Head of caudate nucleus (tissue), 42 donors: ENCODE measurements around the gene DHRS9.

Experiments
- DNase-seq, 42 donors: peaks; one replicate each; pipeline versions ENCODE4 v3.0.0 to v3.0.0-alpha.2; 2020 to 2021; ENCODE audit warnings: mixed read lengths in 7 of 42
- intact Hi-C: fragments of 100-400 bp; cut with DNase I; formaldehyde crosslinking; loops from one replicate; pipeline ENCODE4 v1.15.0; 2022

The DHRS9 gene

GRCh38 chr2:169069341-169069740, at the start of gene DHRS9:
Gene DHRS9, plus strand, starts transcription at chr2:169069563. Its CDS starts 12,019 bp downstream, at chr2:169081582.
- intact Hi-C loops: no loop called here
- peak in 27 of 42 donors; percentile 10 to 77 (median 35) for DNase-seq

GRCh38 chr2:169023161-169023560, 46.2 kb upstream of the DHRS9 start:
- DNase-seq: no peak
- intact Hi-C loops: no loop called here

DNA sequence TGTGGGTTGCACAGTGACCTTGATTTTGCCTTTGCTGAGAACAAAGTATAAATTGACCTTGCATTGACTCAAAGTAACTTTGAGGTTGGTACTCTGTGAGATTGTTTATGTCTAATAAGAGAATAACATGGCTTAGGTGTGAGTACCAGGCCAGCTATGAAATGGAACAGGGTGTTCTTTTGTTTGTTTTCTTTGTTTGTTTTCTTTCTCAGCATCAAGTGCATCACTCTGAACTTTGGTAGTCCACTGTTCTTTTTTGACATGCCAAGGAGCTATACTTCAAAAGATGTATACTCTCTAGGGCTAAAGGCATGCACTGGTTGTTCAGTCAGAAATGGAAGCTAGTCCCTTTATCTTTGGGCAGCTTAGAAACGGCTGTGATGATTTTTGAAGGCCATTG, 43.3 kb upstream of the DHRS9 start:
- intact Hi-C loops: no loop called here
- DNase-seq: no peak

GRCh38 chr2:169027234-169027633, 42.1 kb upstream of the DHRS9 start:
- no peak for DNase-seq
- intact Hi-C loops: no loop called here

DNA sequence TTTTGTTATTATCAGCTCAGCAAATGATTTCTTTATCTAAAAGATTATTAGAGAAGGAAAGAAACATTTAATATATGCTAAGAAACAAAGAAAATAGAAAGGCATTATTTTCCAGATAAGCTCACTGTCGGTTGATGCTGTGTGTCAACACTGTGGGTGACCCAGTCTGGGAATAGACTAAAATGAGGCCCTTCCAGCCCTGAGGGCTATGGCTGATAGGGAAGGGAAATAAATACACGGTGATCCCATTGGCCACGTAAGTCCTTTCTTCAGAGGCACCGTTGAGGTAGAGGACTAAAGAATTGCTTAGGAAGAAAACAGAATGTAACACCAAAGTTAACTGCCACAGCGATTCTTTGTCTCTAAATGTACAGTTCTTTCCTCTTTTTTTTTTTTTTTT, 40.0 kb upstream of the DHRS9 start:
- intact Hi-C loops: no loop called here
- DNase-seq: no peak

DNA sequence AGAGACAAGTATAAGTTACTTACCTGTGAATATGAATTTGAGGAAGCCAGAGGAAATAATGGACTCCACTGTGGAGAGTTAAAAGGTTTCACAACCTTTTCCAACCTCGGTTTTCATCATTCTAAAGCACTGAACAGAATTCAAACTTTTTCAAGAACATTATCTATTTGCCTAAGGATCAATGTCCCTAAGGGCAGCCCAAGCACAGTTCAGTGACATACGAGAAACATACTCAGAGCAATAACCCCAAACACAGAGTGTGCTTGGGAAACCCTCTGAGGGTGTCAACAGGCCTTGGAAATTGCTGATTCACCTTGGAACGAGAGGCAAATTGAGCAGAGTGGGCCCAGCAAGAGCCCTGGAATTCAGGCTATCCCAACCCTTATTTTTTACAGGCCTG, 38.2 kb upstream of the DHRS9 start, which contains the start of gene ABCB11:
TSS of gene ABCB11 (minus strand) at position 123 of the 400 bp plus-strand sequence. CDS start 13,199 bp downstream, outside the sequence.
- intact Hi-C loops: no loop called here

GRCh38 chr2:169034256-169034655, 35.1 kb upstream of the DHRS9 start:
- intact Hi-C loops: no loop called here
- DNase-seq: no peak

More for the DNA sequence above, 38.2 kb upstream of the DHRS9 start, which contains the start of gene ABCB11:
- no peak for DNase-seq

DNA sequence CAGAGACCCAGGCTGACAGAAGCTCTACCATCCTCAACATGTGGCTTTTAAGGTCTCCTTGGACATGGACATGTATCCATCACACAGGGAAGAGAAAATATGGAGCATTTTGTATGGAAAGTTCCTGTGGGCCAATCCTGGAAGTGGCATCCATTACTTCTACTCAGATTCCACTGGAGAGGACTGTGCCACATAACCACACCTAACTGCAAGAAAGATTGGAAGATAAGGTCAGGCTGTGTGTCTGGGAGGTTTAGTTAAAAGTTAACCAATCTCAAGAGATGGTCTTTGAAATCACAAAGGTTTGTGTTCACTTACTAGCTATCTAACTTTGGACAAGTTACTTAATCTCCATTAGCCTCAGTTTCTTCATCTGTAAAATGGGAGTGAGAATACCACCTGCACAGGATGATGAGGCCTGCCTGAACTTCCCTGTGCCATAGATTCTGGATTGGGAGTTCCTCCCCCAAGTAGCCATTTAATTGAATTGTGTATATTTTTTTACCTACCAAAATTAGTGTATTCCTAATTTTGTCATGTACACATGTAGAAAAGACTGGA, 34.3 kb upstream of the DHRS9 start:
- intact Hi-C loops: no loop called here

DNA sequence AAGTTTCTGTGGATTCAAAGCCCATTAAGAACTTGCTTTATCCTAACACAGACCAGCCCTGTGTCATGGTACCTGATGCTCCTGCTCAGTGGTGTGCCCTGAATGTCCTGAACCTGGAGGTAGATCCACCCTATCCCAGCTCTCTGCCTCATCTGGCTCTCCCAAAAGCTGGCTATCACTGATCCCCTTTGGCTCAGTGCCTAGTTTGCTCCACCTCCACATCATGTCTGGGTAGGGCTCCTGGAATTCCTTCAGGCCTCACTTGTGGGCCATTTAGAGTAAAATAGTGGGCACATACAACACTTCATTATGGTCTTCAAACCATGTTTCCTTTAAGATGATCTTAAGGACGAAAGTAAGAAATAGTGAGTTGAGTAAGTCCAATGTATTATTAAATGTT, 33.5 kb upstream of the DHRS9 start:
- no peak for DNase-seq
- intact Hi-C loops: no loop called here

More for the DNA sequence above, 34.3 kb upstream of the DHRS9 start:
- DNase-seq: no peak

GRCh38 chr2:169036736-169037440, 32.5 kb upstream of the DHRS9 start:
- intact Hi-C loops: no loop called here
- DNase-seq: no peak

GRCh38 chr2:169038338-169038757, 31.0 kb upstream of the DHRS9 start:
- intact Hi-C loops: no loop called here
- DNase-seq: no peak

- no peak for DNase-seq
- intact Hi-C loops: no loop called here
Observed at GRCh38 chr2:169039702-169040101, 29.7 kb upstream of the DHRS9 start.

DNA sequence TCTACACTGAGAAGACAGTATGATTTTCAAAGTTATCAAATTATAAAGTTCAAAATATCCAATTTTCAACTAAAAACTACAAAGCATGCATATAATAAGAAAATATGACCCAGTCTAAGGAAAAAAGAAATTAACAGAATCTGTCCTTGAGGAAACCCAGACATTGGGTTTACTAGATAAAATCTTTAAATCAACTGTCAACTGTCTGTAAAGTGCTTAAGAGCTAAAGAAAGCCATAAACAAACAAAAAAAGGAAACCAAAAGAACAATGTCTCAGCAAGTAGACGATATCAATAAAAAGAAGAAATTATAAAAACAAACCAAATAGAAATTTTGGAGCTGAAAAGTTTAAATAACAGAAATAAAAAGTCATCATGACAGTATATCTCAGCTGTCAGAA, 27.8 kb upstream of the DHRS9 start:
- intact Hi-C loops: no loop called here
- no peak for DNase-seq

GRCh38 chr2:169042856-169043255, 26.5 kb upstream of the DHRS9 start:
- DNase-seq: no peak
- intact Hi-C loops: no loop called here

GRCh38 chr2:169046440-169047151, 22.8 kb upstream of the DHRS9 start:
- DNase-seq: no peak
- intact Hi-C loops: no loop called here

DNA sequence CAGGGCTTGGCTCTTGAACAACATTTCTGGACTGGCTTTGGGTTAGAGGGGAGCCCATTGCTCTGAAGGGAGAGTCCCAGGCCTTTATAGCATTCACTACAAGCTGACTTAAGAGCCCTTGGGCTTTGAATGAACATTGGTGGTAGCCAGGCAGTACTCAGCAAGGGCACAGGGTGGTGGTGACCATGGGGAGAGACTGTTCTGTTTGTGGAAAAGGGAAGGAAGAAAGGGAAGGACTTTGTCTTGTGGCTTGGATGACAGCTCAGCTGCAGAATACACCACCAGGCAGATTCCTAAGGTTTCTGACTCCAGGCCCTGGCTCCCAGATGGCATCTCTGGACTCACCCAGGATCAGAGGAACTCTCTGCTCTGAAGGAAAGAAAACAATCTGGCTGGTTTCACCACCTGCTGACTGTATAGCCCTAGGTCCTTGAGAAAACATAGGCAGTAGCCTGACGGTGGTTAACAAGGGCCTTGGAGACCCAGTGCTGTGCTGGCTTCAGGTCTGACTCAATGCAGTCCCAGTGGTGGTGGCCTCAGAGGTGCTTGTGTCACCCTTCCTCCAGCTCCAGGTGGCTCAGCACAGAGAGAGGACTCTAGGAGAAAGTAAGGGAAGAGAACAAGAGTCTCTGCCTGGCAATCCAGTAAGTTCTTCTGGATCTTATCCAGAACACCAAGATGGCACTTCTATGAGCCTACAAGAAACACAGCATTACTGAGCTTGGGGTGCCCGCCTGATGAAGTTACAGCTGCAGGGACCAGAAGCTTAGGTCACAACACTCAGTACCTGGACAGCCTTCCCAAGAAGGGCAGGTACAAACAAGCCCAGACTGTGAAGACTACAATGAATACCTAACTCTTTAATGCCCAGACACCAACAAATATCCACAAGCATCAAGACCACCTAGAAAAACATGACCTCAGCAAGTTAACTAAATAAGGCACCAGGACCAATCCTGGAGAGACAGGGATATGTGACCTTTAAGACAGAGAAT, 21.8 kb upstream of the DHRS9 start:
- intact Hi-C loops: no loop called here
- DNase-seq: no peak

DNA sequence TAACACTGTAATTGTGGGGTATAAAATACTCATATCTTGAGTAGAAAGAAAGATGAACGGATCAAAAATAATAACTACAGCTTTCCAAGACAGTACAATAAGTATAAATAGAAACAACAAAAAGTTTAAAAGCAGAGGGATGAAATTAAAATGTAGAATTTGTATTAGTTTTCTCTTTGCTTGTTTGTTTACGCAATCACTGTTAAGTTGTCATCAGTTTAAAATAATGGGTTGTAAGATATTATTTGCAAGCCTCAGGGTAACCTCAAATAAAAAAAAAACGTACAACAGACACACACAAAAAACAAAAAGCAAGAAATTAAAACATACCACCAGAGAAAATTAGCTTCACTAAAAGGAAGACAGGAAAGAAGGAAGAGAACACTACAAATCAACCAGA, 20.2 kb upstream of the DHRS9 start:
- intact Hi-C loops: no loop called here
- no peak for DNase-seq

DNA sequence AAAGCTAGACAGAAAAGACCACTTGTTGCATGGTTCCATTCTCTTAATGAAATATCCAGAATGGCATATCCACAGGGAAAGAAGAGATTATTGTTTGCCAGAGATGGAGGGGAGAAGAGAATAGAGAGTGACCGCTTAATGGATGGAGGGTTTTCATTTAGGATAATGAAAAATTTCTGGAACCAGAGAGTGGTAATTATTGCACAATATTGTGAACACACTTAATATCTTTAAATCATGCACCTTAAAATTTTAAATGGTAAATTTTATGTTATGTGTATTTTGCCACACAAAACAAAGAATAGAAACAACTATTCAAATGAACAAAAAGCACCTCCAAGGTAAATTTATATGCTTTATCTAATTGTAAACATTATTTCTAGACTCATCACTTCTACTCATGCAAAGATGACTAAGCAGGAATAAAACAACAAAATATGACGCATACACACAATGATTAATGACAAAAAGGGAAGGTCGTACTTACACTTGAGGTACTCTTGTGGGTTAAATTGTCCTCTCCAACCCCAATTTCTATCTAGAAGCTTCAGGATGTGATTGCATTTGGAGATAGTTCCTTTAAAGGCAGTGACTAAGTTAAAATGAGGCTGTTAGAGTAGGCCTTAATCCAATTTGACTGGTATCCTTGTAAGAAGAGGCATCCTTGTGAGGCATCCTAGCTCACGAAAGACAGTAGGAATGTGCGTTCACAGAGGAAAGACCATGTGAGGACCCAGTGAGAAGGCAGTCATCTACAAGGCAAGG, 18.7 kb upstream of the DHRS9 start:
- intact Hi-C loops: no loop called here

More for the DNA sequence above, 18.7 kb upstream of the DHRS9 start:
- DNase-seq: no peak
